Liver (tissue), 3 donors: Measurements from ENCODE around the gene PASK.

Experiments
- ATF3 ChIP-seq: IDR thresholded peaks from 2 replicates; pipeline ENCODE4 v1.6.1; 2016; ENCODE audit warnings: antibody characterized with exemption
- CTCF ChIP-seq: fragments of 150-350 bp; IDR thresholded peaks from 2 replicates; pipeline ENCODE4 v1.5.1; 2017; ENCODE audit warnings: improper control_type of control experiment, low read depth, low read length; ENCODE audit not compliant: missing input control
- FOXA2 ChIP-seq: IDR thresholded peaks from 2 replicates; pipeline ENCODE4 v1.6.1; 2016; ENCODE audit warnings: antibody characterized with exemption
- RAD21 ChIP-seq, 2 donors: IDR thresholded peaks; 2 replicates each; pipeline ENCODE4 v1.6.1; 2016; ENCODE audit warnings: antibody characterized with exemption in 2 of 2, mild to moderate bottlenecking in 2 of 2
- REST ChIP-seq: IDR thresholded peaks from 2 replicates; pipeline ENCODE4 v1.6.1; 2016; ENCODE audit warnings: antibody characterized with exemption, mild to moderate bottlenecking
- YY1 ChIP-seq: IDR thresholded peaks from 2 replicates; pipeline ENCODE4 v1.6.1; 2016; ENCODE audit warnings: antibody characterized with exemption, mild to moderate bottlenecking
- donor health status: healthy.
- donor health status: healthy.

GRCh38 chr2:241158546-241158900 is 9.3 kb upstream of the PASK start:
- no peak for TF ChIP-seq FOXA2
- no peak for TF ChIP-seq ATF3
- no peak for TF ChIP-seq CTCF
- TF ChIP-seq YY1, result no peak
- TF ChIP-seq REST, result no peak
- no peak for TF ChIP-seq RAD21 (IDR thresholded peaks at IDR 0.05)
